NCI-H2081 treated with DMSO at 0.1 percent for 48 hours (cell line): ENCODE results near the gene ZNF628.

Experiments
- DNase-seq: peaks from one replicate; lab custom pipeline; 2025; lab: John Stamatoyannopoulos, UW

Gene ZNF628

DNA sequence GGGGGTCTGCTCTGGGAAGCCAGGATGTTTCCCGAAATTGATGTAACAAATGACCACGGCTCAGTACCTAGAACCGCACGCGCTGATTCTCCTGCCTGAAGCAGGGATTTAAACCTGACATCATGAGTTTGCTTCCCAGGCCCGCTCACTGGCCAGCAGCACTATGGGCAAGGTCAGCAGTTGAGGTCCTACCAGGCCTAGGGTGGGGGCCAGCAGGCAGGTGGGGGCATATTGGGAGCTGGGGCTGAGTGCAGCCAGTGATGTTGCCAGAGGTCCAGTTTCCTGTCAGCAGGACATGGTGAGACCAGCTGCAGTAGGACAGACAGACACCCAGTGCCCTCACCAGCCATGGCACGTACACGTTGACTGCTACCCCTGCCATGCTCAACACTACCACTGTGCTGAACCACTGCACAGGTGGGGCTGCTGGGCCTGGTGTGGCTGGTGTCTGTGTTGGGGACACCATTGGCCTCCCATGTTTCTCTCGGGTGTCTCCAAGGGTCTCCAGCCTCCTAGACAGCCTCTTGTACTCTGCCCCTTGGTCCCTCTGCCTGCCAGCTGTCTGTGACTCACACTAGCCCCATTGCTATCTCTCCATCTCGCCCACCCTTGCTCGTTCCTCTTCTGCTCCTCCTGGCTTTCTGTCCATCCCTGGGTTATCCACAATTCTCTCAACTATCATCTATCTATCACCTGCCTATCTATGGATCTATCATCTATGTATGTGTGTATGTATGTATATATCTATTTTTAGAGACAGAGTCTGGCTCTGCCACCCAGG lies 10.8 kb upstream of the ZNF628 start:
- no peak for DNase-seq

DNA sequence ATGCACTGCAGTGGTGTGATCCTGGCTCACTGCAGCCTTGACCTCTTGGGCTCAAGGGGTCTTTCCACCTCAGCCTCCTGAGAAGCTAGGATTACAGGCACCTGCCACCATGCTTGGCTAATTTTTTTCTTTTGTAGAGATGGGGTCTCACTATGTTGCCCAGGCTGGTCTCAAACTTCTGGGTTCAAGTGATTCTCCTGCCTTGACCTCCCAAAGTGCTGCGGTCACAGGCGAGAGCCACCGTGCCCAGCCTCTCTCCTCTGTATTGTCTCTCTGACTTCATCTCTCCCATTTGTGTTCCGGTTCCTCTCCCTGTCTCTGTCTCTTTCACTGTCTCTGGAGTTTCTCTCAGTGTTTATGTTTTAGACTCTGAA lies 10.2 kb upstream of the ZNF628 start:
- no peak for DNase-seq

DNA sequence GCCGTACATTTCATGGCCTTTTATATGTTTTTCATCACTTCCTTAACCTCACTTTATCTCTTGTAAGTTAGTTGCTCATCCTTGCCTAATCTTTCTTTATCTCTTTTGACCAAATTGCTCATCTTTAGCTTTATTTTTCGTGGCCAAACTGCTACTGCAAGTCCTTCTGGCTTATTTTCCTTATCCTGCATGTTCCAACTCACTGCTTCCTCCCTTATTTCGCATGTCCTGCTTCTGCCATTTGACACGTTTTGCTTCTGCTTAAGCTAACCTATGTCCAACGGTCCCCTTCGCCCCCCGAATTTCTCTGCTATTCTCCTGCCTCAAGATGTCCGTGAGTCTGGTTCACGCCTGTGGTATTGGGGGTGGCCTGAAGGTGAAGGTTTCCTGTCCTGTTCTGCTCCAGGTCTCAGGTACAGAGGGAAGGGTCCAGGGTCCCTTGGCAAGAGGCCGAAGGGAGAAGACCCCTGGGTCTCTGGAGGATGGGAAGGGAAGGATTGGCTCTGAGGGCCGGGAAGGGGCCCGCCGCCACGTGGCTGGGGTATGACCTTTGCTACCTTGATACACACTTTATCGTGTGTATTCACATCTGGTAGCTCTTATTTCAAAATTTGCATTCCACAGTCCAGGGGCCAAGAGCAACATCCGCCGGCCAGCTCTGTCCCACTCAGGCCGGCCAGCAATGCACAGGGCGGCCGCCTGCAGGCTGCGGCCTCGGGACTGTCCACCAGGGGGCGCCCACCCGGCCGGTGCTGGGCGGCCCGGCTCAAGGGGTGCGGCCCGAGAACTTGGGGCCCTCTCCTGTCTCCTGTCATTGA lies 9.0 kb upstream of the ZNF628 start:
- no peak for DNase-seq

DNA sequence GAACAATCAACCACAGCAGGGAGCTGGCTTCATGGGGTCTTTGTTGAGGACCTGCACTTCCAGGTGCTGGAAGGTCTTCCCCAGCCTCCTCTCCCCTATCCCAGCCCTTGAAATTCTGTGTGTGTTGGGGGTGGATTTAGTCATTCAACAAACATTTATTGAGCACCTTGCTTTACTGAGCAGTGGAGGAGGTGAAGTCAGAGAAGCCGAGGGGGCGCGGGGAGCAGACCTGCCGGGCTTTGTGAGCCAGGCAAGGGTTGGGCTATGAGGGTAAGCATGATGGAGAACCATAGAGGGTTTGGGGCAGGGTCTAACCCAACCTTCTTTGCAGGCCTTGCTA lies 8.4 kb upstream of the ZNF628 start:
- DNase-seq: no peak

DNA sequence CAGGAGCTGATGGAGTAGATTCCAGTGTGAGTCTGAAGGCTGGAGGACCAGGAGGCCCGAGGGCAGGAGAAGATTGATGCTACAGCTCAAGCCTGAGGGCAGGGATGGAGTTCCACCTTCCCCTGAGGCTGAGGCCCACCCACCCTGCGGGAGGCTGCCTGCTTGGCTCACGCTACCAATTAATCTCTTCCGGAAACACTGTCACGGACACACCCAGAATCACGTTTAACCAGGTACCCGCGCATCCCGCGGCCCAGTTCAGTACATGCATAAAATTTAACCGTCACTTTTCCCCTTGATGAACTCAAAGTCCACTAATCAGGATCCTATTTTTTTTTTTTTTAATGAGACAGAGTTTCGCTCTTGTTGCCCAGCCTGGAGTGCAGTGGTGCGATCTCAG lies 5.2 kb upstream of the ZNF628 start:
- no peak for DNase-seq

DNA sequence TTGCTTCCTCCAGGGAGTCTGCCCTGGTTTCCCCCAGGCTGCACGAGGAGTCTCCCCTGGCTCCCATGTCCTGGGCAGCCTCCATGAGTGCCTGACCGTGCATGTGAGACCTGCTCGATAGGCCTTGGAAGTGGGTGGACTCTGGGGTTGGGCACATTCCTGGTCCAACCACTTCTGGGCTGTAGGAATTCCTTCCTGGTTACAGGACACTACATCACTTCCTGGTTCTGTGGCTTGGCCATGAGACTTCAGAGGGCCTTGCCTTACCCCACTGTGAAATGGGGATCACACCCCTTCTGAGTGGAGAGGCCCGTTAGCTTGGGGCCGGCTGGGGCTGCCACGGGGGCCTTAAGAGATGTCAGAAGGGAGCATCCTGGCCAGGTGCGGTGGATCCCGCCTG lies 4.0 kb upstream of the ZNF628 start:
- no peak for DNase-seq

DNA sequence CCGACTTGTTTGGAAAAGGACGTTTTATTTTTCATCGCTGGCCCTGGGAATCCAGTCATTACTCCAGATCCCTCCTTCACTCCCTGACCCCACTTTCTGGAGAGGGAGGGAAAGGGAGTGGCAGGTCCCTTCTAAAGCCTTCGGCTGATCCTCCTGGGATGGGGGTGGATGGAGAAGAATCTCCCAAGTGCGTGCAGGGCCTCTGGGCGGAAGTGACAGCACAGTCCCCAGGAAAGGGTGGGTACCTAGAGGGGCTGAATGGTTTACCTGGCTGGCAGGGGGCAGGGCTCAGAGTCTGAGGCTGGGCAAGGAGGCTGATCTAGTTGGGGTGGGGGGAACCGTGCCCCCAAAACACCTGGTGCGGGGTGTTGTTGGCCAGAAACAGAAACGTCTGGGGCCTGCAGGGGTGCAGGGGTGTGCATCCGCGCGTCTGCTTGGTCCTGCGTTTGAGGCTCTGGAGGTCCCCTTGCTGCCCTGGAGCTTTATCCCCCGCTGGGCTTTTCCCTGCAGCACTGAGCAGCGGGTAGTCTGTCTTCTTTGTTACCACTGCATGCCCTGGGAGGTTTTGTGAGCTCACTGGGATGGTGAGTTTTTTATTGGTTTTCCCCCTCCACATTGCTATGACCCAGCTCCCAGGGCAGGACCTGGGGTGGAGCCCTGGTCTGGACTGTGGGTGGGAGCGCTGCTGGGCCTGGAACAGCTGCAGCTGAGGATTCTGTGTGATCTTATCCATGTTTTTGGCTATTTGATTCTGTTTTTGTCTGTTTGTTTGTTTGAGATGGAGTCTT lies 3.0 kb upstream of the ZNF628 start:
- DNase-seq: no peak

DNA sequence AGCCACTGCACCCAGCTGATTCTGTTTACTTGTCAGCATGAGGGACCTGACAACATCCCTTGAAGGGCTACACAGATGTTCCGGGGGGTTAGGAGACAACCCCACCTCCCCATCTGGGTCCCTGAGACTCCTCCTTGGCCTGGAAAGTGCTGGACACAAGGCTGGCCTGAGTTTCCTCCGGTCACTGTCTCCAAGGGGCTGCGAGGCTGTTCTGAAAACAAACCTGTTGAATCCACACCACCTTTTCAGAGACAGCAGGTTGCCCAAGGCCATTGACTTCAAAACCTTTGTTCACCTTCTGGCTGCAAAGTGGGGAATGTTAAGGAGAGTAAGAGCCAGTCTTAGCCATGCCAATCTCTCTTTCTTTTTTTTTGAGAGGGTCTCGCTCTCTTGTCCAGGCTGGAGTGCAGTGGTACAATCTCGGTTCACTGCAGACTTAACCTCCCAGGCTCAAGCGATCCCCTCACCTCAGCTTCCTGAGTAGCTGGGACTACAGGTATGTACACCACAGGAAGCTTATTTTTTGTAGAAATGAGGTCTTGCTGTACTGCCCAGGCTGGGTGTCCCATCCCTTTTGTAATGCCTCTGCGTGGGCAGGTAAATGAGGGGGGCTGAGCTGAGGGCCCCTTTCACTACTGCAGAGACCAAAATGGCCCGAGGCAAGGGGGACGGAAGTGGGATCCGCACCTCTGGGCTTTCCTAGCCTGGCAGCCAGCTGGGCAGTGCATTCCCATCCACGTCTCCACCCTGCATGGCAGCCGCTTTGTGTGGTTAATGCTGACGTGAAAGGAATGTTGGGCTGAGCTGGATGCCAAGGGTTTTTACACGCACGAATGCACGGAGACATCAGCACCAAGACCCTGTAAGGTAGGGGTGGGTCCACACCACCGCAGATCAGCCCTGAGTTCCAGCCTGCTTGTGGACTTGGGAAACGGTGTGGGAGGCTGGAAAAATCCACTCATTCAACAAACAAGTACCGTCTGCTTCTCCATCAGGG lies 1.9 kb upstream of the ZNF628 start:
- no peak for DNase-seq

DNA sequence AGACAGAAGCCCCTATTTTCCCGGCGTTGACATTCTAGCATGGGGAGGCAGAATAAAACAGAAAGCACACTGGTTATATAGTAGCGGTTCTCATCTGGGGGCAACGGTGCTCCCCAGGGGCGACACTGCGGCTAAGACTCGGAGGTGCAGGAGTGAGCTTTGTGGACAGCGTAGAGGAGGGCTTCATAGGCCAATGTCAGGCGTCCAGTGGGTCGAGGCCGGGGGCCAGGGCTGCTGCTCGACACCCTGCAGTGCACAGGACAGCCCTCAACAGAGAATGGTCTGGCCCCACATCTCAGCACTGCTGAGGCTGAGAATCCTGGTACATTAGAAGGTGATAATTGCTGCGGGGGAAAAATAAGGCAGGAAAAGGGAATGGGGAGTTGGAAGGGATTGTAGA lies 1.5 kb downstream of the ZNF628 start:
- no peak for DNase-seq

DNA sequence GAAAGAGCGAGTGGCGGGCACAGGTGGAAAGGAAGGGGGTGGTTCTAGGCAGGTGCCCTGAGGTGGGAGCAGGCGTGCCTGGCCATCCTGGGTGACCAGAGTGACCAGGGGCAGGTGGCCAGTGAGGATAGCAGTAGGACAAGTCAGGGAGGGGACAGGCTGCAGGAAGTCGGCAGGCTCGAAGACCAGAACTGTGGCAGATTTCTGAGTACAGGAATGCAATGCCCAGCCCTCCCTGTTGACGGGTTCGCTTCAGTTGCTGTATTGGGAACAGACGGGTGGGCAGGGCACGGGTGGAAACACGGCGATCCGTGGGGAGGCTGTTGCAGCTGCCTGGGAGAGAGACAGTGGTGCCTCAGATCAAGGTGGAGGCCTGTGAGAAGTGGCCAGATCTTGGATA lies 1.9 kb downstream of the ZNF628 start:
- no peak for DNase-seq

DNA sequence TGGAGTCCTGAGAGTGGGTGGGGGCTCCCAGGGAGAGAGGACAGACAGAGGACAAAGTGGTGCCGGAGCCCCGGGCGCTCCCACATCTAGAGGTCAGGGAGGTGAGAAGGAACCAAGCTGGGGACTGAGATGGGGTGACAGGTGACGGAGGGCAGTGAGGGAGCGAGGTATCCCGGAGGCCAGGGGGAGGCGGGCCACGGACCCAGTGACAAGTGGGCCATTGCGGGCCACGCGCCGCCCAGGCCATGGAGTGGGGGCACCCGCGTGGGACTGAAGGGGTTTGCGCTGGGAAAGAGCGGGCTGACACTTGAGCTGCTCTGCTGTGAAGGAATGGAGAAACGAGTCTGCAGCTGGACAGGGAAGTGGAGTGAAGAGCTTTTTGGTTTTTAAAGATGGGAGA lies 2.6 kb downstream of the ZNF628 start:
- DNase-seq: no peak

DNA sequence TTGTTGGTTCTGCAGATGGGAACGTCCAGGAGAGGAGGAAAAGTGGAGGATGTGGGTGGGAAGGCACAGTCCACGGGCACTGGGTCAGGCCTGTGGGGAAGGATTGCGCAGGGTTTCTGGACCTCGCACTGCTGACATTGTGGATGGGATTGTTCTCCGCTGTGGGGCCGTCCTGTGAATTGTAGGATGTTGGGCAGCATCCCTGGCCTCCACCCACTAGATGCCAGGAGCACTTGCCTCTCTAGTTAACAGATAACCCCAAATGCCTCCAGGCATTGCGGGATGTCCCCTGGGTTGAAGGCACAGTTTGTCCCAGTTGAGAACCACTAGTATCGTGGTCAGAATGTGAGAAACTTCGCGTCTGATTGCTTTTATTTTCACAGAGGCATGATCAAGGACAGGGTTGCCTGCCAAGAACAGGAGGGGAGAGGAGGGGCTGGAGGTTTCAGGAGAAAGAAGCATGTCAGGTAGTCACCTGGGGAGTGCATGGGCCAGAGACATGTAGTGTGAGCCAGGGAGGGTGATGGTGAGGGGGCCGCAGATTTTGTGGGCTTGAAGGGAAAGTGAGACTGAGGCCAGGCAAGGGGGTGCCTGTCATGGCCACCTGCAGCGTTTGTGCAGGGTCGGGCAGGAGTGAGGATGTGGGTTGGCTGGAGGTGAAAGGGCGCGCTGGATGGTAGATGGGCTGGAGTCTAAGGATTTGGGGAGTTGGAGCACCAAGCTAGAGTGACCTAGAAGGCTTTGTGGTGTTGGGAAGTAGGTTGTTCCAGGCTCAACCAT lies 3.2 kb downstream of the ZNF628 start:
- DNase-seq: no peak

DNA sequence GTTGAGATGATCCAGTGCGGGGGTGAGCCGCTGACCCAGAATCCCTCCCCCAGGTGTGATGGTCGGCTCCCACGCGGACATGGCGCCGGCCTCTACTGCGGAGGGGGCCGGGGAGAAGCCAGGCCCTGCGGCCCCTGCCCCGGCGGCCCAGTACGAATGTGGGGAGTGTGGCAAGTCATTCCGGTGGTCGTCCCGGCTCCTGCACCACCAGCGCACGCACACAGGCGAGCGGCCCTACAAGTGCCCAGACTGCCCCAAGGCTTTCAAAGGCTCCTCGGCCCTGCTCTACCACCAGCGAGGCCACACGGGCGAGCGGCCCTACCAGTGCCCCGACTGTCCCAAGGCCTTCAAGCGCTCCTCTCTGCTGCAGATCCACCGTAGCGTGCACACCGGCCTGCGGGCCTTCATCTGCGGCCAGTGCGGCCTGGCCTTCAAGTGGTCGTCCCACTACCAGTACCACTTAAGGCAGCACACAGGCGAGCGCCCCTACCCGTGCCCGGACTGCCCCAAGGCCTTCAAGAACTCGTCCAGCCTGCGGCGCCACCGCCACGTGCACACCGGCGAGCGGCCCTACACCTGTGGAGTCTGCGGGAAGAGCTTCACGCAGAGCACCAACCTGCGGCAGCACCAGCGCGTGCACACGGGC lies 4.9 kb downstream of the ZNF628 start:
- DNase-seq: no peak

DNA sequence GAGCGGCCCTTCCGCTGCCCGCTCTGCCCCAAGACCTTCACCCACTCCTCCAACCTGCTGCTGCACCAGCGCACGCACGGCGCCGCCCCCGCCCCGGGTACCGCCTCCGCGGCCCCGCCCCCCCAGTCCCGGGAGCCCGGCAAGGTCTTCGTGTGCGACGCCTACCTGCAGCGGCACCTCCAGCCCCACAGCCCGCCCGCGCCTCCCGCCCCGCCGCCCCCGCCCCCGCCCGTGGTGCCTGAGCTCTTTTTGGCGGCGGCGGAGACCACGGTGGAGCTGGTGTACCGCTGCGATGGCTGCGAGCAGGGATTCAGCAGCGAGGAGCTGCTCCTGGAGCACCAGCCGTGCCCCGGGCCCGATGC lies 5.4 kb downstream of the ZNF628 start:
- no peak for DNase-seq

DNA sequence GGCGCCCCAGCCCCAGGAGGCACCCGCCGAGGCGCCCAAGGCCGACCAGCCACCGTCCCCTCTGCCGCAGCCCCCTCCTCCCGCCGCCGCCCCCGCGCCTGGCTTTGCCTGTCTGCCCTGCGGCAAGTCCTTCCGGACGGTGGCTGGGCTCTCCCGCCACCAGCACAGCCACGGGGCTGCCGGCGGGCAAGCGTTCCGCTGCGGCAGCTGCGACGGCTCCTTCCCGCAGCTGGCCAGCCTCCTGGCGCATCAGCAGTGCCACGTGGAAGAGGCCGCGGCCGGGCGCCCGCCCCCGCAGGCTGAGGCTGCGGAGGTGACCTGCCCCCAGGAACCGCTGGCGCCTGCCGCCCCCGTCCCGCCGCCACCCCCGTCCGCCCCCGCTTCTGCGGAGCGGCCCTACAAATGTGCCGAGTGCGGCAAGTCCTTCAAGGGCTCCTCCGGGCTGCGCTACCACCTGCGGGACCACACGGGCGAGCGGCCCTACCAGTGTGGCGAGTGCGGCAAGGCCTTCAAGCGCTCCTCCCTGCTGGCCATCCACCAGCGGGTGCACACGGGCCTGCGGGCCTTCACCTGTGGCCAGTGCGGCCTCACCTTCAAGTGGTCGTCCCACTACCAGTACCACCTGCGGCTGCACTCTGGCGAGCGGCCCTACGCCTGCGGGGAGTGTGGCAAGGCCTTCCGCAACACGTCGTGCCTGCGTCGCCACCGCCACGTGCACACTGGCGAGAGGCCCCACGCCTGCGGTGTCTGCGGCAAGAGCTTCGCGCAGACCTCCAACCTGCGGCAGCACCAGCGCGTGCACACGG lies 5.9 kb downstream of the ZNF628 start:
- DNase-seq: no peak

DNA sequence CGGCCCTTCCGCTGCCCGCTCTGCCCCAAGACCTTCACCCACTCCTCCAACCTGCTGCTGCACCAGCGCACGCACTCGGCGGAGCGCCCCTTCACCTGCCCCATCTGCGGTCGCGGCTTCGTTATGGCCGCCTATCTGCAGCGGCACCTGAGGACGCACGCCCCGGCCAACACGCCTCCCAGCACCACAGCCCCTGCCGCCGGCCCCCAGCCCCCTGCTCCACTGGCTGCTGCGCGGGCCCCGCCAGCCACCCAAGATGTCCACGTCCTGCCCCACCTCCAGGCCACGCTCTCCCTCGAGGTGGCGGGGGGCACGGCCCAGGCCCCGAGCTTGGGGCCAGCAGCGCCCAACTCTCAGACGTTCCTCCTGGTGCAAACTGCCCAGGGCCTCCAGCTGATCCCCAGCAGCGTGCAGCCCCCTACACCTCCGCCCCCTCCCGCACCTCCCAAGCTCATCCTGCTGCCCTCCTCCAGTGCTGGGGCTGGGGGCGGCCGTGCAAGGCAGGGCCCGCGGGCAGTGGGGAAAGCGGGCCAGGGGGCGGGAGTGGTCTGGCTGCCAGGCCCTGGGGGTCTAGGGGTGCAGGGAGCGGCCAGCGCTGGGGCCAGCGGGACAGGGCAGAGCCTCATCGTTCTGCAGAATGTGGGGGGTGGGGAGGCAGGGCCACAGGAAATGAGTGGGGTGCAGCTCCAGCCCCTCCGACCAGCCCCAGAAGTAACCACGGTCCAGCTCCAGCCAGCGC lies 6.7 kb downstream of the ZNF628 start:
- no peak for DNase-seq

DNA sequence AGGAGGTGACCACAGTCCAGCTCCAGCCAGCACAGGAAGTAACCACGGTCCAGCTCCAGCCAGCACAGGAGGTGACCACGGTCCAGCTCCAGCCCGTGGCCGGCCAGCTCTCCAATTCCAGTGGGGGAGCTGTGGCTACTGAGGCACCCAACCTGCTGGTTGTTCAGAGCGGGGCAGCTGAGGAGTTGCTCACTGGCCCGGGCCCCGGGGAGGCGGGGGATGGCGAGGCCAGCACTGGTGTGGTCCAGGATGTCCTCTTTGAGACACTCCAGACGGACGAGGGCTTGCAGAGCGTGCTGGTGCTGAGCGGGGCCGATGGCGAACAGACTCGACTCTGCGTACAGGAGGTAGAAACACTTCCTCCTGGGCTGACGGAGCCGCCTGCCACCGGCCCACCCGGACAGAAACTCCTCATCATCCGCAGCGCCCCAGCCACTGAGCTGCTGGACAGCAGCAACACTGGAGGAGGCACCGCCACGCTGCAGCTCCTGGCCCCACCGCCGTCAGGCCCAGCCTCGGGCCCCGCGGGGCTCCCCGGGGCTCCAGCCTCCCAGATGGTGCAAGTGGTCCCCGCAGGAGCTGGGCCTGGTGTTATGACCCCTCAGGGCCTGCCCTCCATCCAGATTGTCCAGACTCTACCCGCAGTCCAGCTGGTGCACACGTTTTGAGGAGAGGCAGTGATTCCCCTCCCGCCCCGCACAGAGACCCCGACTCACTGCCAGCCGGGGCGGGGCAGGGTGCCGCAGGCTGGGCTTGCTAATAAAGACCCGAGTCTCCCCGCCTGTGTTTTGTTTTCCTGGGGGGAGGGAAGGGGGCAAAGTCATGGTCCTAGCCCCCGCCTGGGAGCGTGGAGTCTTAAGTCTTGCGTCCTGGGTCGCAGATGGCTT lies 7.5 kb downstream of the ZNF628 start:
- no peak for DNase-seq
